Renal pelvis (tissue), 4 donors: Measurements from ENCODE around the gene LRBA. TPM values are rescaled to one million over a fixed set of nuclear protein-coding genes. Genes with fewer than 3 reads are reported as not detected.
"Not testable (repeated sequence)": the region's sequence is repeated elsewhere in the genome, so short reads cannot be mapped to it uniquely, and the experiment has no call there.

Source experiments
- DNase-seq: peaks from one replicate; pipeline ENCODE4 v3.0.0-alpha.2; 2013
- polyA plus RNA-seq, 3 donors: library from polyadenylated mRNA; unstranded; fragments of 120-200 nt; gene quantifications; one replicate each; pipeline ENCODE4 v1.2.1, GENCODE V29; 2013; ENCODE audit not compliant: insufficient read length in 3 of 3

LRBA gene
- polyA plus RNA-seq, 3 donors: 60.9 to 76.1 (median 63.6) TPM

DNA sequence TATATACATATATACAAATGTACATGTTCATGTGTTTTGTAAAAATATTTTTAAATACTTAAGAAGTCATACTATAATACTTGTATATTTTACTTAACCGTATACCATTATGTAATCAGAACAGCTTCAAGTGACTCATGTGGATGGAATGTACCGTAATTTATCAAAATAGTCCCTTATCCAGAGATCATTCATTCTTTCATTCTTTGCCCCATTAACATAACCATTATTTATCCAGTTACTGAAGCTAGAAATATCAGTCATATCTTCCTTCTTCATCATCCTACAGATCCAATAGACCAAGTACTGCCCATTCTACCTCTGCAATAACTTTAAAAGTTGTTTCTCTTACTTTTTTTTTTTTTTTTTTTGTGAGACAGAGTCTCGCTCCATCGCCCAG lies 268.9 kb downstream of the LRBA start:
- no peak for DNase-seq

DNA sequence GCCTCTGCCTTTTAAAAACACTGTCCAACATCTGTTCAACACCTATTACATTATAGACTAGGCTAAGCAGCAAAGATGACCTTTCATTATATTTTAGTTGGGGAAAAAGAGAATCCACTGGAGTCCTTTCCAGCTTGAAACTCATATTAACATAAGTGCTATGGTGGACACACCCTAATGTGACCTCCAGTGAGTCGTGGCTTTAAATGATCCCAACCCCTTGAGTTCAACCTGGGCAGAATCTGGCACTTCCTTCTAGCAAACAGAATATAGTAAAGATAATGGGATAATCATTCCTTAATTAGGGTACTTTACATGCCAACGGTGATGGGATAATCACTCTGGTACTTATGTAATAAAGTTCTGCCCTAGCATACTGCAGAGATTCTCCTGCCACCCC lies 270.5 kb downstream of the LRBA start:
- no peak for DNase-seq

DNA sequence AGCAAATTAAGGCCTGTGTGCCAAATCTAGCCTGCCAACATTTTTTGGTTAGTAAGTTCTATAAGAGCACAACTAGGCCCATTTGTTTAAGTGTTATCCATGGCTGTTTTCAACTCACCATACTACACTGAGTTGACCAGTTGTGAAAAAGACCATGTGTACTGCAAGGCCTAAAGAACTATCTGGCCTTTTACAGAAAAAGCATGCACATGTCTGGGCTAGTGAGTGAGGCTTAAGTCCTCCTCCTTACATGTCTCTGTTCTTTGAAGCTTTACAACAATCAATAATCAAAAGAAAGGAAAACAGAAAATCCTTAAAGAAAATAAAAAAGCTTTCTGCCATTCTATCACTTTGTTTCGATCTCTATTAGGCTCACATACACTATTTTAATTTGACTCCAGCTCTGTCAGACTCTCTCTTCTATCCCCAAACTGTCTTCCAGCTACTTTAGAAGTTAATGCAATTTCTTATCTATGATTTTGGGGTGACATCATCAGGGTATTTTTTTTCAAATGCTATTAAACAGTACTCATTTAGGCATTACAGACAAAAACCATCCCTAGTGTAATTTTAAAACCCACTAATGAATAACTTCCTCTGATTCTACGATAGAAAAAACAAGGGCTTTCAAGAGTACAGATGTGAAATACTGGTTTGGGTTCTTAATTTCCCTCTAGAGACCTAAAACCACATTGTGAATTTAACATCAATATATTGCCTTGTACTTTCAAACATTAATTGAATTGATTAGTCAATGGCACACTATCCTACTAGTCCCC lies 271.3 kb downstream of the LRBA start:
- DNase-seq: no peak

DNA sequence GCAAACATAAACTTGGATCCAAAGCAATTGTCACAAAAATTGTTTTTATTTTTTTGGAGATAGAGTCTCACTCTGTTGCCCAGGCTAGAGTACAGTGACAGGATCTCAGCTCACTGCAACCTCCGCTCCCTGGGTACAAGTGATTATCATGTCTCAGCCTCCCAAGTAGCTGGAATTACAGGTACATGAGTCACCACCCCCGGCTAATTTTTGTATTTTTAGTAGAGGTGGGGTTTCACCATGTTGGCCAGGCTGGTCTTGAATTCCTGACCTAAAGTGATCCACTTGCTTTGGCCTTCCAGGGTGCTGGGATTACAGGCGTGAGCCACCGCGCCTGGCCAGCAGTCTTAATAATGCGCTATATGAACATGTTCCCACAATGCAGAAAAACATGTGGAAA lies 272.2 kb downstream of the LRBA start:
- DNase-seq: not testable (repeated sequence)

DNA sequence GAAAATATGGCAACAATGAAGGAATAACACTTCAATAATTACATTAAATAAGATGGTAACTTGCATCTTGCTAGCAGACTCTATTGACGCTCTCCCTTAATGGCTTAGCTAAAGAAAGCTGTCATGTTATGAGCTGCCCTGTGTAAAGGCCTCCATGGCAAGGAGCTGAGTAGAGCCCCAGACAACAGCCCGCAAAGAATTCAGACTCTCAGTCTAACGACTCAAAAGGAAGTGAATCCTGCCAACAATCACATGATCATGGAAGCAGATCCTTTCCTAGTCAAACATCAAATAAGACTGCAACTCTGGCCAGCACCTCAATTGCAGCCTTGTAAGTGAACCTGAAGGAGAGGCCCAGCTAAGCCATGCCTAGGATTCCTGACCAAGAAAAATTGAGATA lies 275.5 kb downstream of the LRBA start:
- no peak for DNase-seq

DNA sequence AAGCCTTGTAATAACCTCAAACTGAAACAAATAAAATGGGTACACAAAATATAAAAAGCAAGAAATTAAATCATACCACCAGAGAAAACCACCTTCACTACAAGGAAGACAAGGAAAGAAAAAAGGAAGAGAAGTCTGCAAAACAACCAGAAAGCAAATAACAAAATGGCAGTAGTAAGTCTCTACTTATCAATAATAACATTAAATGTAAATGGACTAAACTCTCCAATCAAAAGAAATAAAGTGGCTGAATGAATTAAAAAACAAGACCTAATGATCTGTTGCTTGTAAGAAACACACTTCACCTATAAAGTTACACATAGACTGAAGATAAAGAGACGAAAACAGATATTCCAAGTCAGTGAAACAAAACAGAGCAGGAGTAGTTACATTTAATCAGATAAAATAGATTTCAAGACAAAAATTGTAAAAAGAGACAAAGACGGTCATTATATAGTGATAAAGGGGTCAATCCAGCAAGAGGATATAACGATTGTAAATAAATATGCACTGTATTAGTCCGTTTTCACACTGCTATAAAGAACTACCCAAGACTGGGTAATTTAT lies 289.0 kb downstream of the LRBA start:
- no peak for DNase-seq

DNA sequence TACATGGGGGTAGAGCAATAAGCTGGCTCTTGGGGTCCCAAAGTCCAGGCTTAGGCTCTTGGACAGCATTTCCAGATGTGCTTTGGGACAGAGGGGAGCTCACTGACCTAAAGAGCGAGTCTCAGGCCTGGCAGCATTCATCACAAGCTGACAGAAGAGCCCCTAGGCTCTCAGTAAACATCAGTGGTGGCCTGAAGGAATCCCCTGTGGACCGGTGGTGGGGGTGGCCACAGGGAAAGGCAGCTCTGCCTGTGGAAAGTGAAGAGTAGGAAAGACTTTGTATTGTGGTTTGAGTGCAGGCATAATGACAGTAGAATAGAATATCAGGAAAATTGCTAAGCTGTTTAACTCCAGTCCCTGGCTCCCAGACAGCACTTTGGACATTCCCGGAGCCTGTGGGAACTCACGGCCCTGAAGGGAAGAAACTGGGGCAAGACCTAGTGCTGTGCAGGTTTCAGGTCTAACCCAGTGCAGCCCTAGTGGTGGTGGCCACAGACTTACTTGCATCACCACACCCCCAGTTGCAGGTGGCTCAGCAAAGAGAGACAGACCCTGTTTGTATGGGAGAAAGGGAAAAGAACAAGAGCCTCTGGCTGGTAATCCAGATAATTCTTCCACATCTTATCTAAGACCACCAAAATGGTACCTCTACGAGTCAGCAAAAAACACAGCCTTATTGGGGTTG lies 291.2 kb downstream of the LRBA start:
- DNase-seq: no peak

DNA sequence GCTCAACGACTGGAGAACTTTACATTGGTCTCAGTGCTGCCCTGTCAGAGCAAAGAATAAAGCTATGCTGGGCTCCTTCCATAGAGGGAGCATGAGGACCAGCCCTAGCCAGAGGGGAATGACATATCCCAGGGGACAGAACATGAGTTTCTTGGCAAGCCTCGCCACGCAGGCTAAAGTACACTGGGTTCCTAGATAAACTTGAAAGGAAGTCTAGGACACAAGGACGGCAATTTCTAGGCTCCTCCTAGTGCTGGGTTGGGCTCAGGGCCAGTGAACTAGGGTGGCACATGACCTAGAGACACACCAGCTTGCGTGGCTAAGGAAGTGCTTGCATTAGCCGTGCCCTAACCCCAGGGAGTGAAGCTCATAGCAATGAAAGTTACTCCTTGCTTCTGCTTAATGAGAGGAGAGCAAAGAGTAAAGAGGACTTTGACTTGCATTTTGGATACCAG lies 292.1 kb downstream of the LRBA start:
- DNase-seq: no peak

DNA sequence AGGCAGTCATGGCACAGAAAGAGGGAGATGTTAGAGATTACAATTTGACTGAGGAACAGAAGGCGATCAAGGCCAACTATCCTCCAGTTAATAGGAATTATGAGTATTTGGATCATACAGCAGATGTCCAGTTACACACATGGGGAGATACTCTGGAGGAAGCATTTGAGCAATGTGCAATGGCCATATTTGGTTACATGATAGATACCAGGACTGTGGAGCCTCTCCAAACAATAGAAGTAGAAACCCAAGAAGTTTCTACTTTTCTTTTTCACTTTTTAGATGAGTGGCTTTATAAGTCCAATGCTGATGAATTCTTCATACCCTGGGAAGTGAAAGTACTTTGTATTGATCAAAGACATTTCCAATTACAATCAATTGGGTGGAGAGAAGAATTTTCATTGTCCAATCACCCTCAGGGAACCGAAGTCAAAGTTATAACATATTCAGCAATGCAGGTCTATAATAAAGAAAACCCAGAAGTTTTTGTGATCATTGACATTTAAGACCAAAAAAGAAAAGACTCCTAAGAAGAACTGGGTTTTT lies 294.0 kb downstream of the LRBA start:
- no peak for DNase-seq

DNA sequence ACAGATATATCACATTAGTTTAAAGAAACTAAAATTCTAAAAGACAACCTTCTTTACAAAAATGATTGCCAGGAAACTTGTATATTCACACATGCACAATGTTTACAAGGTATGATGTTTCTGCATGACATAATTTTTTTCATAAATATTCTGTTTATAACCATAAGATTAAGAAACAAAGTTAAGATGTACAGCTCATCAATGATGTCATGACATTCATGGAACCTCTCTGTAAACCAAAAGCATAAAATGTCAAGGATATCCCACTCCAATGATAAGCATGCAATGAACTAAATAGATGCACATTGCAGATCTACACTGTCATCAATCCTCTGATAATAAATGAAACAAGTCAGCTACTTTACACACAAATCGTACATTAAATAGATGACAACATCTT lies 297.1 kb downstream of the LRBA start:
- DNase-seq: no peak

DNA sequence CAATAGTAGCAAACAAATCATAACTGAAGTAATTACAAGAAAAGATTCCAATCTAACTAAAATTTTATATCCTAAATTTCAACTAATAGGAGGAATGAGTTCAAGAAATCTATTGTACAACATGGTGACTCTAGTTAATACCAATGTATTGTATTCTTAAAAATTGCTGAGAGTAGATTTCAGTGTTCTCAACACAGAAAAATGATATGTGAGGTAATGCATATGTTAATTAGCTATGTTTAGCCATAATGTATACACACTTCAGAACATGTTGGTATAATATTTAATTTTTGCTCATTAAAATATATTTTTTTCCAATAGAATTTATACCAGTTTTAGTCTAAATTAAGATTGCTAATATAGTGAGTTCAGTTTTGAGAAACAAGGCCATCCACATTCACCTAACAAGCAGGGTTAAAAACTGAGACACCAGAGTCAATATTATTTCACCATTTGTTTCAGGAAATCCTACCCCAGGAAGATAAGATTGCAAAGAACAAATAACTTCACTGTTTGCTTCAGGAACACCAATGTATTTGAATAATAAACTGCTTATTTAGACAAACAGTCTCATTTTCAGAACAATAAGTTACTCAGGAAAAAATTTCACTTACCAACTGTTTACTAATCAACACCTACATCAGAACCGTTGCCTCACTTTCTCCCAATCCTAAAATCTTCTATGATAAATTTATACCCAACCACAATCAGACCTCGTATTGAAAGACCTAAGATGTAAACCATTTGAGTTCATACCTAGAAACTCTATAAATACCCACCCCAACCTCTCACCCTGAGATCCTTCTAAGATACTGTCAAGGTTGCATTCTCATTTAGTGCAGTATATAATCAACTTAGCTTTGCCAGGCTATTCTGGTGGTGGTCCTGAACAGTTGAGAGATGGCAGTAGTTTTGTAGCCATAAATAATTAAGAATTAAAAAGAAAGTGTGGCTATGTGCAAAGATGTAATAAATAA lies 300.3 kb downstream of the LRBA start:
- no peak for DNase-seq

DNA sequence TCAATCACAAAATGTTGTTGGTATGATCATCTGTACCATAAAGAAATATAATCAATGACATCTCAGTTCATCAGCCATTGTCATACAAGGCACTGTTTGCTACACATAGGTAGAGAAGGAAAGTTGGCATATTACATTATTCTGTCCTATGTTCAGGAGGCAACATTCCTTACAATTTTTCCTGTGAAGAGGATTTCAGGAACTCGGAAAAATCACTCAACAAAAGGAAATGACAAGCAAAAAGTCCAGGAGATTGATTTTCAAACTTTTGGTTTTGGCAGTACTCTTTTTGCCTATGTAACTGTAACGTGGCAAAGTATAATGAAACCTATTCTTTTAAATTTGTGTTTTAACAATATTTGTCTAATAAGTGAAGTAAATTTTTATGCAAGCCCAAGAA lies 301.8 kb downstream of the LRBA start:
- no peak for DNase-seq

DNA sequence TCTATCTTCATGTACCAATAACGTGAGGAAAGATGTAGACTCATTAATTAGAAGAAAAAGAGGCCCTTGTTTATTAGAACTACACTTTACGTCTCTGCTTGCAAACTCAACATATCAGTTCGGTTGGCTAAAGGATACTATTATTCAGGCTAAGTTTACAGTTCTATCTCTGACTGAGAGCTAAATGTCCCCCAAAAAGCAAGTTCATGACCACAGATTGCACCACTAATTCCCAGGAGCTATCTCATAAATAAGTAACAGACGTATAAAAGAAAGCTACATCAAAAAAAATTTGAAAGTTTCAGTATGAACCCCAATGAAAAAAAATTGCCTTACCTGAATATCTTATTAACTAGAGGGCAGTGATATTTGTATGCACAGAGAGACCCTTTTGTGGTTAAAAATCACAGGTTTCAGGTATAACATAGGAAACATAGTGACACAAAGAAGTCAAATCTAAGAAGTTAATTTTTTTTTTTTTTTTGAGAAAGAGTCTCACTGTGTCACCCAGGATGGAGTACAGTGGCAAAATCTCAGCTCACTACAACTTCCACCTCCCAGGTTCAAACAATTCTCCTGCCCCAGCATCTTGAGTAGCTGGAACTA lies 304.2 kb downstream of the LRBA start:
- no peak for DNase-seq

DNA sequence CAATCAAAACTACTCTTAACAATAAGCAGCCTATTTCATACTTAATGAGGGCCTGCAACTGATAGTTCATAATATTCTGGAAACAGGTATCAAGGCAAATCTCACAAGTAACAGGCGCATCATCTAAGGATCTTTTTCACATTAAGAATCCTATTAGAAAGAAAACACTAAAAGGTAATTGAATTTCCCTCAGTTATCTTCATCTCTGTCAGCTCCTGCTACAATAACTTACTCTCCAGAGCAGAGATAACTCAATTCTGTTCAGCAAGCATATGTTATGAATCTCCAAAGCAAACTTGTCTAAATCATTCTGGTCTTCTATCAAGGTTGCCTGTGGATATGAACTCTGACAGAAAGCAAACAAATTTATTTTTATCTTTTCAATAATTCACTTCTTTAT lies 307.1 kb downstream of the LRBA start:
- no peak for DNase-seq

DNA sequence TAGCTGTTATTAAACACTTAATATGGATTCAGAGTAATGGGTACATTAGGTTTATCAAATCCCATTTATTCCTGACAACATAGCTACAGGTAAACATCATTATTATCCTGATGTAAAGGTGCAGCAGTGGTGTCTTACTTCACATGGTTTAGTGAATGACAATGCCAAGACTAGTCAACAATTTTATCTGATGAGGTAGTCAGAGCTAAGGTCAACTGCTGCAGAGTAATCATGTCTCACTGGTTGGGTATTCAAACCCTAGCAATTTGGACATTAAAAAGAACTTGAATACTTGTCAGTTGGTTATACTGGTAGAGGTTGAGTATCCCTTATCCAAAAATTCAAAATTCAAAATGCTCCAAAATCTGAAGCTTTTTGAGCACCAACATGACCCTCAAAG lies 315.5 kb downstream of the LRBA start:
- DNase-seq: no peak

DNA sequence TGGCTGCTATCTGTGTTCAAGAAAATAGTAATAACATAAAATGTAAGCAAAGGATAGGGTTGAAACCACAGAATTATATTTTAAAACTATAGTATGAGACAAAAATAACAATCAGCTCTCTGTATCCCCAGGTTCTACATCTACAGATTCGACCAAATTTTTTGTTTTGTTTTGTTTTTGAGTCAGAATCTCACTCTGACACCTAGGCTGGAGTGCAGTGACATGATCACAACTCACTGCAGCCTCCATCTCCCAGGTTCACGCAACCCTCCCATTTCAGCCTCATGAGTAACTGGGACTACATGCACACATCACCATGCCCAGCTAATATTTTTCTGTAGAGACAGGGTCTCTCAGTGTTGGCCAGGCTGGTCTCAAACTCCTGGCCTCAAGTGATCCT lies 319.9 kb downstream of the LRBA start:
- no peak for DNase-seq

DNA sequence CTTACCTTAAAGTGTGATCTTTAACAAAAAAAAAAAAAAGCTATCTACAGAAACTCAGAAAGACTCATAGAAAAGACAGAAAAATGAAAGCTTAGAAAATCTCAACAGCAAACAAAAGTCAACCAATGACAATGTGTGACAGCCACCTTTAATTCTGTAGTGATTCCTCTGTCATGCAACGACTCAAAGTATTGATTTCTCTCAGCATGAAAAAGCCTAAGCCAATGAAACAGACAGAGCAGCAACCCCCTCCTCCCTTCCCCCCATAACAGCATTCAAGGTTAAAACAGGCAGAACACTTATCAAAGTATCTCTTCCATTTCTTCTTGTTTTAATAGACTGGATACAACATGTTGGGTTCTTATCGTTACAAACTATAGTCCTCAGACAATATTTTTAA lies 320.6 kb downstream of the LRBA start:
- DNase-seq: no peak

DNA sequence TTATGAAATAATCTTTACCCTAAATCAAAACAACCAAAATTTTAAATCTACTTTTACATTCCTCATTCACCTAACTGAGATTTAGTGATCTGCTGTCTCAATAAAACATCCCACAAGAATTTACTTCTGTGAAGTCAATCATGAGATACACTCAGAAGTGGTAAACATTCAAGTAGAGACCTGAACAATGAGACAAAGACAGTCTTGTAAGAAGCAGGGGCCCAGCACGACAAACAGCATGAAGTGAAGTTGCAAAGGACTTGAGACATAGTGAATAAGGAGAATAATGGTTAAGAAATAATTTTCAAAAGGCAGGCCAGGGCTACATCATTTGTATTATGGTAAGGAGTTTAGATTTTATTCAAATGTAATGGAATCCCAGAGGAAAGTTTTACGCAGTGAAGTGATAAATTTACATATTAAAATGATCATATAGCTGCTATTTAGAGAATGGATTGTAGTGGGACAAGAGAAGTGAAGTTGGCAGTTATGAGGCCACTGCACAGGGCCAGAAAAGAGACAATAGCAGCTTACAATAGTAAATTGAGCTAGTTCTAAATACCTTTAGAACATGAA lies 331.2 kb downstream of the LRBA start:
- no peak for DNase-seq

DNA sequence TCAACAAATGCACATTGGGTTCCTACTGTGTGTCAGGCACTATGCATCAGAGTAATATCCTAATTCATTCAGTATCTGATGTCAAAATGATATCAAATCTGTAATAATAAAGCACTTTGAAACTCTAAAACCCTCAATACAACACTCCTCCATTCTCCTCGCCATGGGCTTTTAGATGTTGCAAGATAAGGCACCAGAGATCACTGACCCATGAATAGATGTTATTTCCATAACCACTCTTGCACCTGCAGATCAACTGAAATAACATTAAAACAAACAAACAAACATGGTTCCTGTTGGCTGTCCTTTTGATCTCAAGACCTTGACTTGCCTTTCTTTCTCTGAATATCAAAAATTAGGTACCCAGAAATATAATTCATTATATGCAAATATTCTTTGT lies 333.0 kb downstream of the LRBA start:
- DNase-seq: no peak

DNA sequence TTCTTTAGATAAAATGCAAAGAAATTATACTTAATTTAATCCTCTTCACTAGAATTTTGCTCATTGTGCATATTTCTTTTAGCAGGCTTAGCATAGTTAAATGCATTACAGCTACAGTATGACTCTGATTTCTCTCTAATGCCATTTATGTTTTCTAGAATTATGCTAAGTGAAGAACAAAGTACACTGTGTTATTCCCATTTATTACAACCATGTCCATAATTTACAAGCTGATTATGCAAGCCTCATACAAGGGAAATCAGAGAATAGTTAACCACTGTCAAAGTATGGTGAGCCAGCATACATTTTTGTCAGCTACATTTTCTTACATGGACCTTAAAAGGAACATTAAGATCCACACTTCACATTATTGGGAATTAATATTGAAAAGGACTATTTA lies 334.0 kb downstream of the LRBA start:
- DNase-seq: no peak

DNA sequence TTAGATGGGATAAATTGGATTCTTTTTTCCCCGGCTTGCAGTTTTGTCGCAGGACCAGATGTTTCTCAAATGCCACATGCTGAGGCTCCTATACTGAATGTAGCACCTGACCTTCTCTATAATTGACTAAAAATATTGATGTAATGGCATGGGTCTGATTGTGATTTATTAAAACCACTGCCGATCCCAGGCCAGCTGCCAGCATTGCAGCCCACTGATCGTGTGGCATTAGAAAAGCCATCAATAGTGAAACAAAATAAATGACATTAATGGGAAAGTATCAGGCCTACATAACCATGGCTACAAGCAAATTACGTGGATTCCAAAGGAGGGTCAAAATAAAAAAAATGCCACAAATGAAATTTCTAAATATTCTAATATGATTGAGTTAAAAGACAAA lies 334.4 kb downstream of the LRBA start:
- DNase-seq: no peak
